Measurements from ENCODE around the gene DCBLD1. TPM values are rescaled to one million over a fixed set of nuclear protein-coding genes. Genes with fewer than 3 reads are reported as not detected.

The DCBLD1 gene
- total and polyA plus RNA-seq, 9 of the 15 experiments (the other 6 are each of a cell fraction or from before 2014, with no cell fraction given): 0.80 to 8.5 (median 6.8) TPM

- no TSS peak for BruUV-seq (replicated peaks)
- no peak for ATAC-seq
- H3K4me3 ChIP-seq: no peak overlapping the region
- H2AFZ ChIP-seq (ENCODE audit: low read depth, low read length): no peak overlapping the region
- no peak overlapping the region for H3K27ac ChIP-seq (ENCODE audit: extremely low read depth, low read depth, low read length)
- intact Hi-C loops (cut with micrococcal nuclease): no loop called here
- no peaks in the 10 kb centered on the region for H3K4me1 ChIP-seq (replicated peaks in 1 of 2; ENCODE audit: control insufficient read depth in 2 of 2, insufficient read depth in 2 of 2, low read length in 2 of 2)
- H4K20me1 ChIP-seq (replicated peaks; ENCODE audit: control insufficient read depth, insufficient read depth, low read length): no peaks in the 10 kb centered on the region
- no peak for DNase-seq (ENCODE audit: extremely low read depth in 1 of 4, low spot score in 3 of 4)
- no peak overlapping the region for H3K9ac ChIP-seq (ENCODE audit: insufficient read depth in 1 of 2, low read depth in 2 of 2, low read length in 2 of 2)
- no peaks in the 10 kb centered on the region for H3K9me1 ChIP-seq (ENCODE audit: control insufficient read depth, insufficient read depth, low read length)
- no peak overlapping the region for H3K4me2 ChIP-seq (ENCODE audit: insufficient read depth, low read length)
- H3K9me3 ChIP-seq (replicated peaks; ENCODE audit: control insufficient read depth, insufficient read depth, low read depth, low read length): no peaks in the 10 kb centered on the region
- POLR2A ChIA-PET: no interaction called here
- peaks cover 0 to 3% of the 10 kb centered on the region in 2 experiments; a peak in 2 of 5 replicates for H3K27me3 ChIP-seq (ENCODE audit: control insufficient read depth in 2 of 2, insufficient read depth in 2 of 2, low read length in 2 of 2)
- CTCF ChIA-PET (ENCODE audit: low intra/inter-chr PET ratio): no interaction called here
- in situ Hi-C loops (cut with MboI): no loop called here
- TF ChIP-seq GTF2B (IDR thresholded peaks at IDR 0.05; ENCODE audit: extremely low read depth, insufficient read length) (no peak), FOSL1 (tag; conservative IDR thresholded peaks at IDR 0.05) (peak; percentile 68; the same call in 1 of the 2 replicates), ELK3 (CRISPR knock-in tag; IDR thresholded peaks at IDR 0.05) (no peak)
- no peaks in the 10 kb centered on the region for H3K36me3 ChIP-seq (ENCODE audit: control insufficient read depth, insufficient read depth, low read length)
- WGBS (ENCODE audit: insufficient coverage, low coverage, missing lambda C conversion rate): 5% methylated on average over 4 of the region's 4 CpGs
- H3K79me2 ChIP-seq (ENCODE audit: control insufficient read depth, insufficient read depth, low read length): no peaks in the 10 kb centered on the region
- no peak for FAIRE-seq
These were observed 18.5 kb upstream of the DCBLD1 start for GRCh38 chr6:117463762-117464665.
